NK-92 (cell line): ENCODE results near the gene MORN4.

ENCODE experiments used
- DNase-seq: peaks from one replicate; lab custom pipeline; 2025; ENCODE audit not compliant: unreplicated experiment; lab: John Stamatoyannopoulos, UW

Gene MORN4

DNA sequence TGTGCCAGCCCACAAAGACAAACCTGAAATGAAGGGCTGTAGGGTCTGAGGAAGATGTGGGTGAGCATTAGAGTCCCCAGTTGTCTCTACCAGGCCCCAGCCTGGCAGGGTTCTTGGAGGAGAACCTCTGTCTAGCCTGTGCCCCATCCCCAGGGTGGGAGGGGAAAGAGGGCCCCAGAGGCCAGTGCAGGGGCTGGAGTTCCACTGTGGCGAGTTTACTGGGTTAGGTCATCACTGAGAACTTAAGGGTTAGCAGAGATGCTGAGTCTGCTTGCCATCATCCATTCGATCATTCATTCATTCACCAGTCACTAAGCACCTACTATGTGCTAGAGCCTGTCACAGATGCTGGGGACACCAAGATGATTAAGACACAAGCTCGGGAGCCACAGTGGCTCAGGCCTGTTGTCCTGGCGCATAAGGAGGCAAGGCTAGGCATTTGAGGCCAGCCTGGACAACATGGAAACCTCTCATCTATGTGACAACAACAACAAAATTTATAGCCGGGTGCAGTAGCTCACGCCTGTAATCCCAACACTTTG lies 58.1 kb downstream of the MORN4 start:
- DNase-seq, result no peak

DNA sequence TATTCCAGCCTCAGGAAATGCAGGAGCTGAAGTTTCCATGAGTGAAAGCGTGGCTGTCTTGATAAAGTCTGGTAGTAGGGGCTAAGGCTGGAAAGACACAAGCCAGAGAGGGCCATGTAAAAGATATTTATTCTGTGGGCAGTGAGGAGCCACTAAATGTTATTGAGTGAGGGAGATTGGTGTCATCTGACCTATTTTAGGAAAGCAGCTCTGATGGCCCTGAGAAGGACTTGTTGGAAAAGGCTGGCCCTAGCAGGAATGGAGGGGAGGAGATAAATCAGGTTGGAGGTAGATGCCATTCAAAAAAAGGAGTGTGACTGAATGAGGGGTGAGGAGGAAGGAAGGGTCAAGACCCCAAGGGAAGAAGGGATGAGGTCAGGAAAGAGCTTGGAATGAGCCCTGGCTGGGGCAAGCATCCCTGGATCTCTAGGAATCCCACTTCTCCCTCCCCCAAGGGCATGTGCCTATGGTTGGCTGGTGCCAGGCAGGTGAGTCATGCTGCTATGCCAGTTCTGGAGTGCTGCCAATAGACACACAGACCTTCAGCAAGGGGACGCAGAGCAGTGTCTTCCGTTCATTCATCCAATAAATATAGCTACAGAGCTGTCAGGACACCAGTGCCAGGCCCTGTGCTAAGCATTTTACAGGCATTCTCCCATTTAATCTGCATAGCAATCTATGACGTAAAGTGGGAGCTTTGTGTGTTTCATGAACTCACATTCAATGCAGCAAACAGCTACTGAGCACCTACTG lies 58.8 kb downstream of the MORN4 start:
- DNase-seq, result no peak

DNA sequence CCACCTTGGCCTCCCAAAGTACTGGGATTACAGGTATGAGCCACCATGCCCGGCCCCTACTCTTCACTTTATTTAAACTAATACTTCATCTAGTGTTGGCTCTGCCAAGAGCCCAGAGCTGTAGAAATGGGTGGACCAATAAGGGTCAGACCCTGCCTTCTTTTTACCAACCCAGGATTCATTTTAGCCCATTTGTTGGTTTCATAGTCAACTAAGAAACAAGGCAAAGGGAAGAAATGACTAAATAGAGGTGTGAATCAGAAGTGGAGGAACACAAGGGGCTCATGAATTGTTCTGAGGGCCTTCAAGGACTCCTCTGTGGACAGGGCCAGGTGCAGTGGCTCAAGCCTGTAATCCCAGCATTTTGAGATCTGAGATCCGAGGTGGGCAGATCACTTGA lies 59.6 kb downstream of the MORN4 start:
- DNase-seq, result no peak

DNA sequence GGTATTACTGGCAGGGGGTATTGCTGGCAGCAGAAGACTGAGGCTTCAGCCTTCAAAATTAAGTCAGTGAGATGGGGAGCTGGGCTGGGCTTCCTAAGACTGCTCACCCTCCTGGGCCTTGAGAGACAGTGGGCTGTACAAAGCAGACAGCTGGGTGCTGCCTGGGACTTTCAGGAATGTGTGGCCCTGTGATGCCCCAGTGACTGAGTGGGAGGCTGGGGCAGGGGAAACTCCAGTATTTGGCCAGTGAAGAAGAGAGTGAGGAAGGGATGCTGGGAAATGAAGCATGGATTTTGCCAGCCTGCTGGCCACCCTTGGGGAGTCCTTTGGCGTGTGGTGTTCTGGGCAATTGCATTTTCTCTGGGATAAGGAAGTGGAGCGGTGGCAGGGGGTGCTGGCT lies 60.3 kb downstream of the MORN4 start:
- no peak for DNase-seq

DNA sequence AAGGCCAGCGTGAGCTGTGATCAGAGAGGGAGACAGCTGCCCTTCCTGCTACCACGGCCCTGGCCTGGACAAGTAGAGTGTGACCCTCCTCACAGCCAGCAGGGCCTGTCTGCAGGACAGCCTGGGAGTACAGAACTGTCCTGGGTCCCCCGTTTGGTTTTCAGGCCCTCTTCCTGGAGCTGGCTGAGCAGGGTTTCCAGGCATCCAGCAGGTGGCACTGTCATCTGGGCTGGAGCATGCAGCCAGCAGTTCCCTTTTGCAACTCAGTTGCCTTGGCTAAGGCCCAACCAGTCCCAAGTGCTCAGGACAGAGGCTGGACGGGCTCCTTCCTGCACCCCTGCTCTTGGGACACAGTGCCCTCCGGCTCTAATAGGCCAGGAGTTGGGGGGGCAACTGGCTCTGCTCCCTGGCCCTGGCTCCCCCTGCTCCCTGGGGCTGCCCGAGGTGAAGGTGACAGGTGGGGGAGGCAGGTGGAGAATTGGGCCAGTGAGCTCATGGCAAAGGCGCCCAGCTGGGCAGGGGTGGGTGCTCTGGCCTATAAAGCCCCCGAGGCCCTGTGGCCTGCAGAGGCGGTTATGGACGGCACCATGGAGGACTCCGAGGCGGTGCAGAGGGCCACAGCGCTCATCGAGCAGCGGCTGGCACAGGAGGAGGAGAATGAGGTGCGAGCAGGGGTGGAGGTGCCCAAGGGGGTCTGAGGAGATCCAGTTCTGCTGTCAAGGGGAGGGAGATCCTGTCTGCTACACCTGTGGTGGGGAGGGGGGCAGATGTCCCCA lies 60.9 kb downstream of the MORN4 start, which contains the start of gene ANKRD2:
ANKRD2 (plus strand) TSS at position 566 of the 776 bp plus-strand sequence; CDS start at position 576, 10 bp downstream.
- DNase-seq, result no peak

DNA sequence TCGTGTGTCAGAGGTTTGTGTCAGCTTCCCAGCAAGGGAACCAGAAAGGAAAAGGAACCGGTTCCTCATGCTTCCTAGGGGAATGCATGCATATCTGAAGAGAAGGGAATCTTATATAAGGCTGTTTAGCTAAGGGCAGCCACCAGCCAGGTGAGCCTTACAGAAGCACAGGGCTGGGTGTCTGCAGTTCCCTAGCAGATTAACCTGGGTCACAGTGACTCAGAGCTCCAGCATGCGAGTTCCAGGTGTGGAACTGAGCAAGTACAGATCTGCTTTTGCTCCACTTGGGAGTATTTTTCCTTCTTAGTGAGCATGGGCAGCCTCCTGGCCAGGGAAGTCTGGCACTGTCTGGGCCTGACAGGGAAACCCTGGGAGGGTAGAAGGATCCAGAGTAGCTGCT lies 61.7 kb downstream of the MORN4 start:
- no peak for DNase-seq

DNA sequence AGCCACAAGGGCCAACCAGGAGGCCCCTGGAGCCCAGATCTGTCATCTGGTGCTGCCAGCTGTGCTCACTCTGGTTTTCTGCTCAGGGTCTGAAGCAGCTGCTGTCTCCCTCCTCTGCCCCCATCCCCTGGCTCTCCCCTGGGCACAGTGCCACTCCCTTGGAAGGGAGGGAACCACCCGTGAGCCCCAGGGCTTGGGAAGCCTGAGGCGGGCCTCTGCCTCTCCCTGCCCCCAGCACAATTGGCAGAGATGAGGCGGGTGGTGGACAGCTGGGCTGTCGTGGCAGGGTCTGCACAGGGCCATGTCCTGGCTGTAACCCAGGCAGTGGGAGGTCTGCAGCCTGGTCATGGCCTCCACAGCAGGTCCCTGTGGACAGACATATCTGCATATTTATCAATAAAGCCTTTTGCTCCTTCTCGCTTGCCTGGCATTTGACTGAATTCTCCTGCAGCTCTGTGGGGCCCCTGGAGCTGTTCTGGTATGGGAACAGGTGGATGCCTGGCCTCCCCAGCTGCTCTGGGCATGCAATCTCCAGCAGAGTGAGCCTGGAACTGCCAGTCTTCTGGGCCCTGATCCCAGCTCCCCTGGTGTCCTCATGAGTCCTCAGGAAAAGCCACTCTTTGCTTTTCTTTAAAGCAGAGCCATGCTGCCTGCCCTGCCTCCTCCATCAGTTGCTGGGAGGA lies 62.4 kb downstream of the MORN4 start:
- no peak for DNase-seq

DNA sequence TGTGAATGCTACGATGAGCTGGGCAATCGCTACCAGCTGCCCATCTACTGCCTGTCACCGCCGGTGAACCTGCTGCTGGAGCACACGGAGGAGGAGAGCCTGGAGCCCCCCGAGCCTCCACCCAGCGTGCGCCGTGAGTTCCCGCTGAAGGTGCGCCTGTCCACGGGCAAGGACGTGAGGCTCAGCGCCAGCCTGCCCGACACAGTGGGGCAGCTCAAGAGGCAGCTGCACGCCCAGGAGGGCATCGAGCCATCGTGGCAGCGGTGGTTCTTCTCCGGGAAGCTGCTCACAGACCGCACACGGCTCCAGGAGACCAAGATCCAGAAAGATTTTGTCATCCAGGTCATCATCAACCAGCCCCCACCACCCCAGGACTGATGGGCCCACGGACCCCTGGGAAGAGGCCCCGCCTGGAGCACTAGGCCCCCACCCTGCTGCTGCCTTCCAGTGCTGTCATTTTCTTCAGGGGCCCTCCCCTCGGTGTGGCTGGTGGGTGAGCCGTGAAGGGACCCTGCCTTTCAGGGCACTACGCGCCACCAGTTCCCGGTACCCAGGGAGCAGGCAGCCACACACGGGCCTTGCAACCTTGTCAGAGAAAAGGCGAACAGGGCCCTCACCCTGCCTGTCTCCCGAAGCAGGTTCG lies 63.0 kb downstream of the MORN4 start:
- no peak for DNase-seq

DNA sequence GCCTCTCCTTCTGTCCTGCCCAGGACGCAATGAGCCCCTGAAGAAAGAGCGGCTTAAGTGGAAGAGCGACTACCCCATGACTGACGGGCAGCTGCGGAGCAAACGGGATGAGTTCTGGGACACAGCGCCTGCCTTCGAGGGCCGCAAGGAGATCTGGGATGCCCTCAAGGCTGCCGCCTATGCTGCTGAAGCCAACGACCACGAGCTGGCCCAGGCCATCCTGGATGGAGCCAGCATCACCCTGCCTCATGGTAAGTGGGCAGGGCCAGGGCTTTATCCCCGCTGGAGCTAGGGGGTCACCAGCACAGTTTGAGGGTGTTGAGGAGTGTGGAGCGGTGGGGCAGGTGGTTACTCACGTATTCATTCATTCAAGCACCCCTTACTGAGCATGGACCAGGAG lies 65.4 kb downstream of the MORN4 start:
- DNase-seq, result no peak

DNA sequence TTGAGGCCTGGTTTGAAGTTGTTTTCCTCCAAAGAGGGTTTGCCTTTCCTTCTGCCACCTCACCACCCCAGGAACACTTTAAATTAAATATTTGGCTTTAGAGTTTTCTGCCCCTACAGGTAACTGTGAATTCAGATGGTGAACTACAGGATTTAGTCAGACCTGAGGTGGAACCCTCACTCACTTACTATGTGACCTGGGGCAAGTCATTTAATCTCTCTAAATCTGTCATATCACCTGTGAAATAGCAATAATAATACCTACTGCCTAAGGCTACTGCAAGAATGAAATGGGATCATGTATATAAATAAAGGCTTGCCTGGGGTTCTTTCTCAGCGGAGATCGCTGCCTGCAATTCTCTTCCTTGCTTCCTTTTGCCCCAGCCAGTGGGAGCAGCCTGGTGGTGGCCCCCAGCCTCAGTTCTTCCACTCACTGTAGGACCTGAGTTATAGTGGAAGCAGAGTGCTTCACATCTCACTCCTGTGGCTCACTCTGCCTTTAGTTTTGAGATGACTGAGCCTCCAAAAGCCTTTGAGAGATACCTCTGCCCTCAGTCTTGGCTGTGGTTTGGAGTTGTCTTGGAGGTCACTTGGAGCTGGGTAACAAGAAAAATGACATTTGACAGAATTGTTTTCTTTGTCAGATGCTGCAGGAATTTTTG lies 66.8 kb downstream of the MORN4 start:
- no peak for DNase-seq

DNA sequence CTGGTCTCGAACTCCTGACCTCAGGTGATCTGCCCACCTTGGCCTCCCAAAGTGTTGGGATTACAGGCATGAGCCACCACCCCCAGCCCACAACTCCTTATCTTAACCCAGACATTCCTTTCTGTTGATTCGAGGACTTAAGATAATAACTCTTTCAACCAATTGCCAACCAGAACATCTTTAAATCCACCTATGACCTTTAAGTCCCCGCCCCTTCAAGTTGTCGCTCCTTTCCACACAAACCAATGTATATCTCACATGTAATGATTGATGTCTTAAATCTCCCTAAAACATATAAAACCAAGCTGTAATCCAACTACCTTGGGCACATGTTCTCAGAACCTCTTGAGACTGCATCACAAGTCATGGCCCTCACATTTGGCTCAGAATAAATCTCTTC lies 68.5 kb downstream of the MORN4 start:
- DNase-seq, result no peak
